SK-N-SH (cell line): Measurements from ENCODE around the gene TBCC. TPM values are rescaled to one million over a fixed set of nuclear protein-coding genes. Genes with fewer than 3 reads are reported as not detected.
"Not testable (repeated sequence)": the region's sequence is repeated elsewhere in the genome, so short reads cannot be mapped to it uniquely, and the experiment has no call there.

Experiments used
- CTCF ChIA-PET: fragments of 300-600, 350-600 bp; formaldehyde crosslinking; extraction: SDS; loops from one replicate; lab custom pipeline; 2021; lab: Yijun Ruan, JAX
- POLR2A ChIA-PET: fragments of 350-600 bp; sonication (Branson Sonifier 250); formaldehyde crosslinking; extraction: SDS; loops from one replicate; lab custom pipeline; 2020; ENCODE audit warnings: antibody characterized with exemption, inconsistent platforms; lab: Yijun Ruan, JAX
- DNase-seq: peaks from one replicate; pipeline ENCODE4 v3.0.0; 2012
- H2AFZ ChIP-seq: fragments of 200-600 bp; sonication (generic); 2 replicates; pipeline ENCODE4 v1.8.1; 2016; ENCODE audit warnings: antibody characterized with exemption, mild to moderate bottlenecking, low read depth
- H3F3A ChIP-seq: fragments of 200-600 bp; sonication (generic); replicated peaks from 2 replicates; pipeline ENCODE3; 2016; ENCODE audit warnings: antibody characterized with exemption, mild to moderate bottlenecking; ENCODE audit not compliant: insufficient read depth
- H3K27ac ChIP-seq, 2 experiments: fragments of 200-500 bp in 1 of 2; fragments of 200-600 bp in 1 of 2; sonication (Bioruptor generic) in 1 of 2; sonication (generic), shearing (Covaris generic) in 1 of 2; 2 replicates each; pipeline versions ENCODE4 v1.5.1 to v1.6.1; 2014 to 2016; ENCODE audit warnings: low read depth in 2 of 2, inconsistent platforms in 1 of 2, low read length in 1 of 2, mild to moderate bottlenecking in 1 of 2, mixed read lengths in 1 of 2
- H3K27me3 ChIP-seq: fragments of 200-600 bp; sonication (generic), shearing (Covaris generic); 2 replicates; pipeline ENCODE4 v1.6.1; 2016; ENCODE audit warnings: mixed run types; ENCODE audit not compliant: insufficient read depth
- H3K36me3 ChIP-seq, 2 experiments: fragments of 200-500 bp in 1 of 2; fragments of 200-600 bp in 1 of 2; sonication (Bioruptor generic) in 1 of 2; sonication (generic) in 1 of 2; replicated peaks in 1 of 2; 2 replicates each; pipeline versions ENCODE3 to v1.5.1; 2014 to 2016; ENCODE audit warnings: low read length in 1 of 2, mild to moderate bottlenecking in 1 of 2; ENCODE audit not compliant: insufficient read depth in 2 of 2, control insufficient read depth in 1 of 2
- H3K4me1 ChIP-seq, 2 experiments: fragments of 200-500 bp in 1 of 2; fragments of 200-600 bp in 1 of 2; sonication (Bioruptor generic) in 1 of 2; sonication (generic), shearing (Covaris generic) in 1 of 2; 2 replicates each; pipeline versions ENCODE4 v1.5.1 to v1.6.1; 2014 to 2016; ENCODE audit warnings: low read depth in 1 of 2, low read length in 1 of 2, mixed run types in 1 of 2; ENCODE audit not compliant: insufficient read depth in 2 of 2, control insufficient read depth in 1 of 2
- H3K4me2 ChIP-seq: fragments of 200-600 bp; sonication (generic), shearing (Covaris generic); 2 replicates; pipeline ENCODE4 v1.6.1; 2017; ENCODE audit warnings: mixed run types
- H3K4me3 ChIP-seq, 2 experiments: fragments of 200-500 bp in 1 of 2; fragments of 200-600 bp in 1 of 2; sonication (Bioruptor generic) in 1 of 2; sonication (generic), shearing (Covaris generic) in 1 of 2; 2 replicates each; pipeline versions ENCODE4 v1.5.1 to v1.8.1; 2014 to 2016; ENCODE audit warnings: low read depth in 2 of 2, inconsistent platforms in 1 of 2, low read length in 1 of 2, mild to moderate bottlenecking in 1 of 2, mixed read lengths in 1 of 2, moderate library complexity in 1 of 2
- H3K79me2 ChIP-seq: fragments of 200-600 bp; sonication (generic); 2 replicates; pipeline ENCODE4 v1.8.1; 2017; ENCODE audit warnings: mild to moderate bottlenecking; ENCODE audit not compliant: insufficient read depth
- H3K9ac ChIP-seq: fragments of 200-600 bp; sonication (generic); 2 replicates; pipeline ENCODE4 v1.6.1; 2017; ENCODE audit warnings: mixed run types
- H3K9me2 ChIP-seq: fragments of 200-600 bp; sonication (generic); 2 replicates; pipeline ENCODE4 v1.6.1; 2017; ENCODE audit warnings: mixed run types
- H3K9me3 ChIP-seq: fragments of 200-600 bp; sonication (generic); 2 replicates; pipeline ENCODE4 v1.6.1; 2017; ENCODE audit warnings: mixed run types, mild to moderate bottlenecking, moderate library complexity
- H4K20me1 ChIP-seq: fragments of 200-600 bp; sonication (generic); 2 replicates; pipeline ENCODE4 v1.6.1; 2017; ENCODE audit warnings: mild to moderate bottlenecking, mixed run types; ENCODE audit not compliant: insufficient read depth
- EP300 ChIP-seq, 2 experiments: IDR thresholded peaks; 2 replicates each; pipeline versions ENCODE4 v1.4.0 to v1.6.1; 2012; ENCODE audit warnings: borderline replicate concordance in 1 of 2, low read depth in 1 of 2, low read length in 1 of 2
- FOSL2 ChIP-seq: IDR thresholded peaks from 2 replicates; pipeline ENCODE4 v1.4.0; 2012; ENCODE audit warnings: low read depth, mild to moderate bottlenecking, moderate library complexity, borderline replicate concordance
- JUND ChIP-seq: IDR thresholded peaks from 2 replicates; pipeline ENCODE4 v1.4.0; 2012
- REST ChIP-seq: IDR thresholded peaks from 2 replicates; pipeline ENCODE4 v1.6.1; 2012; ENCODE audit warnings: mild to moderate bottlenecking, low read depth, low read length, moderate library complexity
- SMC3 ChIP-seq: IDR thresholded peaks from 2 replicates; pipeline ENCODE4 v1.6.1; 2012; ENCODE audit warnings: low read depth, low read length, improper control_type of control experiment
- TAF1 ChIP-seq: IDR thresholded peaks from 2 replicates; pipeline ENCODE4 v1.6.1; 2012; ENCODE audit warnings: low read depth, mild to moderate bottlenecking, low read length, moderate library complexity, borderline replicate concordance
- TCF12 ChIP-seq: IDR thresholded peaks from 2 replicates; pipeline ENCODE4 v1.4.0; 2012
- WGBS: methylation state at CpG from one replicate; pipeline ENCODE4 v1.1.6; 2017; ENCODE audit warnings: low lambda C conversion rate; 5-methylcytosine and 5-hydroxymethylcytosine counted together
- polyA plus RNA-seq, 3 experiments: library from polyadenylated mRNA; depleted of rRNA; stranded (reverse); fragments of >200 nt; gene quantifications; 2 replicates each; pipeline ENCODE4 v1.2.3, GENCODE V29; 2012

The TBCC gene
- polyA plus RNA-seq, 1 of the 3 experiments (the other 2 are of a cell fraction) = 18.2 TPM

GRCh38 chr6:42777126-42777822 lies 31.4 kb upstream of the TBCC start:
- Histone ChIP-seq H3K9ac (no peak overlapping the region), H3K9me3 (no peaks in the 10 kb centered on the region), H3K9me2 (no peaks in the 10 kb centered on the region), H2AFZ (no peak overlapping the region), H3K4me1 (peaks cover 0 to 15% of the 10 kb centered on the region in 2 experiments; a peak in 3 of 4 replicates), H3F3A (peaks cover 23% of the 10 kb centered on the region), H3K4me3 (no peak overlapping the region), H3K27me3 (no peaks in the 10 kb centered on the region), H4K20me1 (no peaks in the 10 kb centered on the region), H3K4me2 (no peak overlapping the region), H3K79me2 (peaks cover 22% of the 10 kb centered on the region), H3K27ac (peak overlapping the region in 1 of 2 experiments; percentile 32; a peak in 2 of 4 replicates), H3K36me3 (no peaks in the 10 kb centered on the region)
- ChIA-PET POLR2A (no interaction called here), CTCF (no interaction called here)
- no peak for TF ChIP-seq SMC3
- peak; percentile 41; the same call in 1 of the 2 replicates for TF ChIP-seq JUND
- peak; percentile 60 for TF ChIP-seq TCF12
- no peak for DNase-seq
- 82% methylated on average over 2 of the region's 2 CpGs for WGBS

GRCh38 chr6:42774821-42775487 lies 29.1 kb upstream of the TBCC start:
- 95% methylated on average over 10 of the region's 10 CpGs for WGBS
- H3K9ac ChIP-seq, H3K9me3 ChIP-seq, H3K4me2 ChIP-seq, DNase-seq, H2AFZ ChIP-seq, POLR2A ChIA-PET, H3K79me2 ChIP-seq: not testable (repeated sequence)
- H3F3A ChIP-seq = peaks cover 18% of the 10 kb centered on the region
- peak; percentile 49; the same call in 1 of the 2 replicates for TF ChIP-seq FOSL2
- TF ChIP-seq, all 33 proteins: peak for 1; not testable (repeated sequence) for 32
- H3K27me3 ChIP-seq, H3K9me2 ChIP-seq, H4K20me1 ChIP-seq, H3K4me3 ChIP-seq, H3K36me3 ChIP-seq: not testable (repeated sequence)
- CTCF ChIA-PET = interaction anchor here (0.6 kb wide), 1 partner anchor 8 kb away, joined by 3 read pairs; no protein-coding TSS in a partner anchor
- peaks cover 0 to 15% of the 10 kb centered on the region in 2 experiments; a peak in 3 of 4 replicates for H3K4me1 ChIP-seq
- peak overlapping the region in 1 of 2 experiments; percentile 4; a peak in 1 of 4 replicates for H3K27ac ChIP-seq

GRCh38 chr6:42774201-42774600 lies 28.3 kb upstream of the TBCC start:
- no peak for DNase-seq
- H3K4me2 ChIP-seq = no peak overlapping the region
- no peak overlapping the region for H2AFZ ChIP-seq
- TF ChIP-seq TAF1 (no peak), EP300 (IDR thresholded peaks at IDR 0.05; ENCODE audit: borderline replicate concordance in 1 of 2, low read depth in 1 of 2, low read length in 1 of 2) (no peak), REST (no peak)
- no peak overlapping the region for H3K4me3 ChIP-seq
- H3K9ac ChIP-seq = no peak overlapping the region
- ChIA-PET CTCF (no interaction called here), POLR2A (no interaction called here)
- H3K4me1 ChIP-seq = peaks cover 0 to 12% of the 10 kb centered on the region in 2 experiments; a peak in 3 of 4 replicates
- H4K20me1 ChIP-seq = no peaks in the 10 kb centered on the region
- H3K27me3 ChIP-seq = no peaks in the 10 kb centered on the region
- H3K9me2 ChIP-seq = no peaks in the 10 kb centered on the region
- no peaks in the 10 kb centered on the region for H3K36me3 ChIP-seq
- 100% methylated on average over 4 of the region's 4 CpGs for whole genome bisulfite sequencing
- 0 out of 2 replicates have a peak, but pooled peaks cover 3% of the 10 kb centered on the region for H3K79me2 ChIP-seq
- H3F3A ChIP-seq = peaks cover 18% of the 10 kb centered on the region
- H3K27ac ChIP-seq = peak overlapping the region in 1 of 2 experiments; percentile 4; a peak in 1 of 4 replicates
- H3K9me3 ChIP-seq = no peaks in the 10 kb centered on the region
